WTC11 (cell line): ENCODE results near the gene PROK2. TPM values are rescaled to one million over a fixed set of nuclear protein-coding genes. Genes with fewer than 3 reads are reported as not detected.

ENCODE experiments used
- ATAC-seq: fragments of 200-7000 bp; cut with Tn5 transposase; 2 replicates; pipeline ENCODE4 v1.10.0; 2021; ENCODE audit warnings: mild to moderate bottlenecking, moderate library complexity
- Bru-seq: library from RNA; stranded (reverse); fragments of 400-500 nt; gene quantifications from one replicate; lab custom pipeline; 2021; lab: Mats Ljungman, UMichigan
- CTCF ChIA-PET: fragments of 300-600 bp; sonication (Branson Sonifier 250); formaldehyde crosslinking; loops from one replicate; lab custom pipeline; 2021; ENCODE audit warnings: antibody characterized with exemption; lab: Charles Lee
- POLR2A ChIA-PET: fragments of 350-600 bp; sonication (Branson Sonifier 250); formaldehyde crosslinking; loops from one replicate; lab custom pipeline; 2021; ENCODE audit warnings: antibody characterized with exemption; lab: Charles Lee
- DNase-seq: peaks from one replicate; pipeline ENCODE4 v3.0.0; 2021; ENCODE audit warnings: low spot score
- H3K27ac Mint-ChIP-seq: 2 replicates; pipeline ENCODE4 v1.8.0; 2021; ENCODE audit warnings: mixed read lengths
- H3K27me3 Mint-ChIP-seq: 2 replicates; pipeline ENCODE4 v1.8.0; 2021; ENCODE audit warnings: low read depth, mild to moderate bottlenecking, moderate library complexity, mixed read lengths
- H3K36me3 Mint-ChIP-seq: 2 replicates; pipeline ENCODE4 v1.8.0; 2021; ENCODE audit warnings: mixed read lengths
- H3K4me1 Mint-ChIP-seq: 2 replicates; pipeline ENCODE4 v1.8.0; 2022; ENCODE audit warnings: mixed read lengths
- H3K4me3 Mint-ChIP-seq: 2 replicates; pipeline ENCODE4 v1.8.0; 2021; ENCODE audit warnings: mild to moderate bottlenecking, moderate library complexity, mixed read lengths
- H3K9me3 Mint-ChIP-seq: 2 replicates; pipeline ENCODE4 v1.8.0; 2021; ENCODE audit warnings: mixed read lengths
- AFF4 ChIP-seq: sonication (generic); formaldehyde crosslinking; IDR thresholded peaks from 2 replicates; pipeline ENCODE4 v1.8.1; 2023; ENCODE audit warnings: mild to moderate bottlenecking, missing genetic modification reagents, borderline replicate concordance
- ATF2 ChIP-seq: sonication (generic); formaldehyde crosslinking; IDR thresholded peaks from 2 replicates; pipeline ENCODE4 v1.8.1; 2022; ENCODE audit warnings: low read depth, missing genetic modification reagents, borderline replicate concordance
- CREB1 ChIP-seq: sonication (generic); formaldehyde crosslinking; IDR thresholded peaks from 2 replicates; pipeline ENCODE4 v1.8.0; 2023; ENCODE audit warnings: mild to moderate bottlenecking, missing genetic modification reagents
- CREM ChIP-seq: sonication (generic); formaldehyde crosslinking; IDR thresholded peaks from 2 replicates; pipeline ENCODE4 v1.8.1; 2022; ENCODE audit warnings: mild to moderate bottlenecking, missing genetic modification reagents, moderate library complexity
- ETV6 ChIP-seq: sonication (generic); formaldehyde crosslinking; IDR thresholded peaks from 2 replicates; pipeline ENCODE4 v1.8.1; 2022; ENCODE audit warnings: mild to moderate bottlenecking, missing genetic modification reagents
- FOXP1 ChIP-seq: sonication (generic); formaldehyde crosslinking; IDR thresholded peaks from 2 replicates; pipeline ENCODE4 v1.8.0; 2022; ENCODE audit warnings: missing genetic modification reagents, mild to moderate bottlenecking, moderate library complexity, borderline replicate concordance
- FOXP4 ChIP-seq: sonication (generic); formaldehyde crosslinking; IDR thresholded peaks from 2 replicates; pipeline ENCODE4 v1.8.0; 2022; ENCODE audit warnings: mild to moderate bottlenecking, missing genetic modification reagents
- IRF2 ChIP-seq: sonication (generic); formaldehyde crosslinking; IDR thresholded peaks from 2 replicates; pipeline ENCODE4 v1.8.0; 2022; ENCODE audit warnings: low read depth, missing genetic modification reagents, borderline replicate concordance
- MAX ChIP-seq: sonication (generic); formaldehyde crosslinking; IDR thresholded peaks from 2 replicates; pipeline ENCODE4 v1.8.0; 2022; ENCODE audit warnings: mild to moderate bottlenecking, missing genetic modification reagents
- MLX ChIP-seq: sonication (generic); formaldehyde crosslinking; IDR thresholded peaks from 2 replicates; pipeline ENCODE4 v1.8.1; 2023; ENCODE audit warnings: mild to moderate bottlenecking, missing genetic modification reagents, moderate library complexity
- MYBL2 ChIP-seq: sonication (generic); formaldehyde crosslinking; IDR thresholded peaks from 2 replicates; pipeline ENCODE4 v1.8.1; 2023; ENCODE audit warnings: mild to moderate bottlenecking, moderate library complexity, missing genetic modification reagents
- NFE2L1 ChIP-seq: sonication (generic); formaldehyde crosslinking; IDR thresholded peaks from 2 replicates; pipeline ENCODE4 v1.8.1; 2023; ENCODE audit warnings: missing genetic modification reagents
- NR1H2 ChIP-seq: sonication (generic); formaldehyde crosslinking; IDR thresholded peaks from 2 replicates; pipeline ENCODE4 v1.9.0; 2021; ENCODE audit warnings: mild to moderate bottlenecking, moderate library complexity, missing genetic modification reagents
- NR3C1 ChIP-seq: sonication (generic); formaldehyde crosslinking; conservative IDR thresholded peaks from 2 replicates; pipeline ENCODE4 v1.8.1; 2023; ENCODE audit warnings: low read depth, mild to moderate bottlenecking, missing genetic modification reagents
- PREB ChIP-seq: sonication (generic); formaldehyde crosslinking; IDR thresholded peaks from 2 replicates; pipeline ENCODE4 v1.8.1; 2022; ENCODE audit warnings: mild to moderate bottlenecking, missing genetic modification reagents, moderate library complexity, borderline replicate concordance
- SMAD3 ChIP-seq: sonication (generic); formaldehyde crosslinking; IDR thresholded peaks from 2 replicates; pipeline ENCODE4 v1.8.0; 2022; ENCODE audit warnings: missing genetic modification reagents, mild to moderate bottlenecking, borderline replicate concordance
- SOX15 ChIP-seq: fragments of 250-450 bp; sonication (Bioruptor Pico); IDR thresholded peaks from 2 replicates; pipeline ENCODE4 v1.9.0; 2021; ENCODE audit warnings: mild to moderate bottlenecking
- SP1 ChIP-seq: sonication (generic); formaldehyde crosslinking; conservative IDR thresholded peaks from 2 replicates; pipeline ENCODE4 v1.8.1; 2022; ENCODE audit warnings: missing genetic modification reagents
- TEAD1 ChIP-seq: sonication (generic); formaldehyde crosslinking; IDR thresholded peaks from 2 replicates; pipeline ENCODE4 v1.8.0; 2022; ENCODE audit warnings: mild to moderate bottlenecking, missing genetic modification reagents
- TP53 ChIP-seq: sonication (generic); formaldehyde crosslinking; IDR thresholded peaks from 2 replicates; pipeline ENCODE4 v1.8.1; 2023; ENCODE audit warnings: mild to moderate bottlenecking, missing genetic modification reagents
- ZNF317 ChIP-seq: sonication (generic); formaldehyde crosslinking; IDR thresholded peaks from 2 replicates; pipeline ENCODE4 v1.8.1; 2023; ENCODE audit warnings: low read depth, mild to moderate bottlenecking, moderate library complexity, missing genetic modification reagents, borderline replicate concordance
- ZNF416 ChIP-seq: fragments of 250-450 bp; sonication (Bioruptor Pico); IDR thresholded peaks from 2 replicates; pipeline ENCODE4 v1.9.0; 2021; ENCODE audit warnings: mild to moderate bottlenecking, inconsistent platforms
- long read RNA-seq, 3 experiments: library from RNA in 1 of 3; library from capped mRNA in 1 of 3; library from polyadenylated mRNA in 1 of 3; unstranded in 2 of 3; stranded (forward) in 1 of 3; transcript quantifications; one replicate each; pipeline ENCODE4 v2.0.0, GENCODE V29; 2021
- total RNA-seq: library from RNA; stranded (reverse); gene quantifications from 3 replicates; pipeline ENCODE4 v1.2.3, GENCODE V29; 2021

The PROK2 gene
- total RNA-seq, result 0.92 to 2.0 TPM (median 1.4 TPM) in 3 replicates
- Bru-seq, nascent RNA, result percentile 39 among the genes with signal in this experiment
- long read RNA-seq, experiment 1, transcript PROK2-201 (4 exons, 1,022 nt), result major isoform, 6 of 9 reads
- long read RNA-seq, experiment 1, partial matches to known transcripts, result 0 of 9 reads
- long read RNA-seq, experiment 1, other reads (novel, unspliced or antisense), result 2 of 9 reads
- long read RNA-seq, experiment 2, partial matches to known transcripts, result 0 of 1 reads
- long read RNA-seq, experiment 2, other reads (novel, unspliced or antisense), result 0 of 1 reads
- long read RNA-seq, experiment 3, partial matches to known transcripts, result 0 of 2 reads
- long read RNA-seq, experiment 3, other reads (novel, unspliced or antisense), result 2 of 2 reads

GRCh38 chr3:71784914-71785531 lies at the start of gene PROK2:
Gene PROK2, minus strand, starts transcription at chr3:71785148. Its CDS starts 96 bp downstream, at chr3:71785052.
- ChIA-PET POLR2A (interaction anchor here (1.0 kb wide), 1 partner anchor 74 kb away, joined by 3 read pairs; no protein-coding TSS in a partner anchor), CTCF (interaction anchor here (3.2 kb wide), 1 partner anchor 56 kb away, joined by 13 read pairs; no protein-coding TSS in a partner anchor)
- ATAC-seq (peak; percentile 47), DNase-seq (peak; percentile 52)
- Mint-ChIP-seq H3K27ac (no peak within 1 kb of the TSS; the same call in 1 of the 2 replicates), H3K36me3 (no peaks in the 10 kb centered on the region), H3K4me1 (peaks cover 44% of the 10 kb centered on the region), H3K4me3 (peak within 1 kb of the TSS; percentile 84), H3K9me3 (no peaks in the 10 kb centered on the region), H3K27me3 (peaks cover 66% of the 10 kb centered on the region)
- TF ChIP-seq PREB (no peak), MLX (CRISPR knock-in tag) (no peak), FOXP1 (CRISPR knock-in tag) (0 out of 2 replicates have a peak, but pooled peaks have one; percentile 25), NR3C1 (CRISPR knock-in tag) (no peak), MAX (peak; percentile 26; the same call in 1 of the 2 replicates), CREM (CRISPR knock-in tag) (peak; percentile 71; the same call in 1 of the 2 replicates), ZNF317 (CRISPR knock-in tag) (no peak), TEAD1 (CRISPR knock-in tag) (no peak), NFE2L1 (CRISPR knock-in tag) (peak; percentile 52; the same call in 1 of the 2 replicates), TP53 (CRISPR knock-in tag) (no peak), FOXP4 (CRISPR knock-in tag) (peak; percentile 45; the same call in 1 of the 2 replicates), ETV6 (CRISPR knock-in tag) (no peak), MYBL2 (0 out of 2 replicates have a peak, but pooled peaks have one; percentile 25), SOX15 (CRISPR knock-in tag) (no peak), CREB1 (CRISPR knock-in tag) (no peak), IRF2 (CRISPR knock-in tag) (no peak), SMAD3 (CRISPR knock-in tag) (peak; percentile 24; the same call in 1 of the 2 replicates), SP1 (CRISPR knock-in tag) (peak; percentile 41; the same call in 1 of the 2 replicates), ZNF416 (CRISPR knock-in tag) (0 out of 2 replicates have a peak, but pooled peaks have one; percentile 26)

- no peak overlapping the region for H3K27ac Mint-ChIP-seq
- no peak overlapping the region for H3K4me3 Mint-ChIP-seq
- DNase-seq, result no peak
- ChIA-PET POLR2A (no interaction called here), CTCF (interaction anchor here (0.9 kb wide), 1 partner anchor 101 kb away, joined by 3 read pairs; no protein-coding TSS in a partner anchor)
- no peak for ATAC-seq
- peaks cover 11% of the 10 kb centered on the region for H3K27me3 Mint-ChIP-seq
- H3K9me3 Mint-ChIP-seq, result no peaks in the 10 kb centered on the region
- peaks cover 4% of the 10 kb centered on the region; the same call in 1 of the 2 replicates for H3K4me1 Mint-ChIP-seq
- H3K36me3 Mint-ChIP-seq, result no peaks in the 10 kb centered on the region
- TF ChIP-seq NR3C1 (CRISPR knock-in tag), result no peak
- no peak for TF ChIP-seq ATF2 (CRISPR knock-in tag)
- TF ChIP-seq NR1H2, result no peak
- no peak for TF ChIP-seq AFF4
Observed at GRCh38 chr3:71831599-71831998, 46.7 kb upstream of the PROK2 start.
